HG03442 (cell line): ENCODE measurements around the gene C16orf74.

ENCODE experiments used
- ATAC-seq: cut with Tn5 transposase; IDR thresholded peaks from one replicate; pipeline ENCODE4 v1.9.1; 2021; ENCODE audit warnings: mild to moderate bottlenecking, moderate library complexity; ENCODE audit not compliant: unreplicated experiment

Gene C16orf74

GRCh38 chr16:85677383-85677967, 73.4 kb downstream of the C16orf74 start:
- ATAC-seq: no peak

GRCh38 chr16:85676466-85676865, 74.4 kb downstream of the C16orf74 start:
- ATAC-seq: no peak

GRCh38 chr16:85675251-85675874, 75.5 kb downstream of the C16orf74 start:
- ATAC-seq: no peak

- no peak for ATAC-seq
These were observed 76.1 kb downstream of the C16orf74 start for GRCh38 chr16:85674828-85675227.

GRCh38 chr16:85674418-85674755, 76.5 kb downstream of the C16orf74 start:
- no peak for ATAC-seq

GRCh38 chr16:85673529-85674417, 77.1 kb downstream of the C16orf74 start:
- ATAC-seq: no peak

- no peak for ATAC-seq
These were observed 80.1 kb downstream of the C16orf74 start for GRCh38 chr16:85670840-85671239.

GRCh38 chr16:85668676-85669424, 82.0 kb downstream of the C16orf74 start:
- no peak for ATAC-seq

- no peak for ATAC-seq
These were observed 83.0 kb downstream of the C16orf74 start for GRCh38 chr16:85667841-85668413.

- ATAC-seq: no peak
These were observed 83.6 kb downstream of the C16orf74 start for GRCh38 chr16:85667261-85667660.

GRCh38 chr16:85665929-85666328, 85.0 kb downstream of the C16orf74 start:
- ATAC-seq: no peak

GRCh38 chr16:85665373-85665740, 85.5 kb downstream of the C16orf74 start:
- no peak for ATAC-seq

- ATAC-seq: no peak
These were observed 86.1 kb downstream of the C16orf74 start for GRCh38 chr16:85664580-85665372.

- ATAC-seq: no peak
These were observed 87.0 kb downstream of the C16orf74 start for GRCh38 chr16:85663891-85664321.

- ATAC-seq: no peak
These were observed 87.7 kb downstream of the C16orf74 start for GRCh38 chr16:85662976-85663830.

GRCh38 chr16:85662482-85662812, 88.4 kb downstream of the C16orf74 start:
- ATAC-seq: no peak

GRCh38 chr16:85661740-85662481, 89.0 kb downstream of the C16orf74 start:
- no peak for ATAC-seq

GRCh38 chr16:85660843-85661739, 89.8 kb downstream of the C16orf74 start:
- no peak for ATAC-seq
